Keratinocyte (primary cell): ENCODE results near the gene SLC38A3. TPM values are rescaled to one million over a fixed set of nuclear protein-coding genes. Genes with fewer than 3 reads are reported as not detected.

Source experiments
- DNase-seq: peaks from one replicate; pipeline ENCODE4 v3.0.0-alpha.2; 2011; ENCODE audit warnings: low read depth, missing footprints, low spot score
- FAIRE-seq: peaks from 2 replicates; lab custom pipeline; 2011; peaks lifted over from hg19 to GRCh38; lab: Jason Lieb, UNC
- H2AFZ ChIP-seq: 2 replicates; pipeline ENCODE4 v1.6.0; 2012; ENCODE audit warnings: low read length, control low read depth, inconsistent platforms; ENCODE audit not compliant: control insufficient read depth
- H3K27ac ChIP-seq: 2 replicates; pipeline ENCODE4 v1.5.1; 2011; ENCODE audit warnings: low read length; ENCODE audit not compliant: control insufficient read depth, insufficient read depth
- H3K27me3 ChIP-seq: 3 replicates; pipeline ENCODE4 v1.6.0; 2011; ENCODE audit warnings: low read length; ENCODE audit not compliant: control insufficient read depth, insufficient read depth; ENCODE audit errors: extremely low read depth
- H3K36me3 ChIP-seq, 2 experiments: 2 replicates in 1 of 2; 3 replicates in 1 of 2; pipeline ENCODE4 v1.5.1; 2011; ENCODE audit warnings: low read length in 2 of 2, mild to moderate bottlenecking in 1 of 2; ENCODE audit not compliant: control insufficient read depth in 2 of 2, insufficient read depth in 2 of 2; ENCODE audit errors: extremely low read depth in 1 of 2
- H3K4me1 ChIP-seq: 3 replicates; pipeline ENCODE4 v1.5.1; 2011; ENCODE audit warnings: low read length; ENCODE audit not compliant: control insufficient read depth, insufficient read depth; ENCODE audit errors: extremely low read depth
- H3K4me2 ChIP-seq: 3 replicates; pipeline ENCODE4 v1.6.0; 2011; ENCODE audit warnings: low read depth, low read length; ENCODE audit not compliant: control insufficient read depth, insufficient read depth; ENCODE audit errors: extremely low read depth
- H3K4me3 ChIP-seq, 3 experiments: fragments of 200-600 bp in 1 of 3; sonication (generic) in 1 of 3; 2 replicates in 2 of 3; 3 replicates in 1 of 3; pipeline ENCODE4 v1.5.1; 2011 to 2016; ENCODE audit warnings: low read length in 3 of 3, mild to moderate bottlenecking in 3 of 3, control low read depth in 2 of 3, inconsistent platforms in 1 of 3, low read depth in 1 of 3, mixed read lengths in 1 of 3, mixed run types in 1 of 3, moderate library complexity in 1 of 3; ENCODE audit not compliant: control insufficient read depth in 2 of 3, insufficient read depth in 2 of 3; ENCODE audit errors: extremely low read depth in 1 of 3
- H3K79me2 ChIP-seq: 2 replicates; pipeline ENCODE4 v1.6.0; 2012; ENCODE audit warnings: low read length; ENCODE audit not compliant: control insufficient read depth, insufficient read depth
- H3K9ac ChIP-seq: 3 replicates; pipeline ENCODE4 v1.6.0; 2011; ENCODE audit warnings: low read length; ENCODE audit not compliant: control insufficient read depth, insufficient read depth; ENCODE audit errors: extremely low read depth
- H3K9me1 ChIP-seq: 3 replicates; pipeline ENCODE4 v1.6.0; 2011; ENCODE audit warnings: low read length; ENCODE audit not compliant: control insufficient read depth, insufficient read depth; ENCODE audit errors: extremely low read depth
- H3K9me3 ChIP-seq: 2 replicates; pipeline ENCODE4 v1.5.1; 2012; ENCODE audit warnings: low read depth, low read length; ENCODE audit not compliant: control insufficient read depth
- H4K20me1 ChIP-seq: 3 replicates; pipeline ENCODE4 v1.6.0; 2011; ENCODE audit warnings: low read length; ENCODE audit not compliant: control insufficient read depth, insufficient read depth; ENCODE audit errors: extremely low read depth
- CTCF ChIP-seq, 3 experiments: IDR thresholded peaks in 1 of 3; conservative IDR thresholded peaks in 1 of 3; optimal IDR thresholded peaks in 1 of 3; 2 replicates in 2 of 3; 3 replicates in 1 of 3; pipeline versions ENCODE3 to v1.5.1; 2011; ENCODE audit warnings: low read length in 3 of 3, mild to moderate bottlenecking in 3 of 3, moderate library complexity in 2 of 3, control low read depth in 1 of 3, inconsistent platforms in 1 of 3; ENCODE audit not compliant: insufficient read depth in 2 of 3; ENCODE audit errors: extremely low read depth in 1 of 3
- EZH2 ChIP-seq: IDR thresholded peaks from one replicate; pipeline ENCODE4 v1.6.1; 2012; ENCODE audit warnings: inconsistent platforms, mild to moderate bottlenecking, low read length, moderate library complexity
- dilution Hi-C: fragments of 300-500 bp; cut with MboI; formaldehyde crosslinking; loops from one replicate; pipeline ENCODE4 v1.7.0; 2020; ENCODE audit warnings: low sequenced_read_pairs; ENCODE audit not compliant: extremely low pct_ligation_motif_present
- polyA plus RNA-seq, 5 experiments: library from polyadenylated mRNA; depleted of rRNA in 3 of 5; stranded (reverse) in 3 of 5; stranded (forward) in 1 of 5; unstranded in 1 of 5; fragments of >200 nt; gene quantifications; 1 replicate in 1 of 5; 2 replicates in 3 of 5; 3 replicates in 1 of 5; pipeline versions ENCODE4 v1.2.1 to v1.2.3, GENCODE V29; 2011 to 2012; ENCODE audit warnings: missing spikeins in 2 of 5, low read depth in 1 of 5, low replicate concordance in 1 of 5

The SLC38A3 gene
- polyA plus RNA-seq, 1 donor (not counting 4 experiments of a cell fraction or from before 2014, with no cell fraction given) = not detected

DNA sequence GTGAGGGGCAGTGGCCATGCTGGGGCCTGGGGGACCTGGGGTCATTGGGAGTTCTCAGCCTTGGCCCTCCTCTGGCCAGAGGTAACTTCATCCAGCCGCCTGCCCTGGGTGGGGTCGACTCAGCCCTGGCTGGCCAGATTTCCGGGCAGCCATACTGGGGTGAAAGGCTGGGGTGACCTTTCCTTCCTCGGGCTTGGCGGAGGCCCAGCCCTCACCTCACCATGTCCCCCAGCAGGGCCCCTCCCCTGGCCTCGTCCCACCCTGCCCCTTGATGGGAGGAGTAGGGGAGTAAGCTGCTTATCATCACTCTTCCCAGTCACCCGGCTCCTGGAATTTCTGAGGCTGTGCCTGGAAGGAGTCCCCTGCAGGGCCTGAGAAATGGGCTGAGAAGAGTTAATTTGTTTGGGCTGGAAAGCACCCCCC is 44.5 kb upstream of the SLC38A3 start:
- peak overlapping the region; percentile 64 for H3K9ac ChIP-seq
- dilution Hi-C loops = no loop called here
- H3K27ac ChIP-seq = peak overlapping the region; percentile 81

DNA sequence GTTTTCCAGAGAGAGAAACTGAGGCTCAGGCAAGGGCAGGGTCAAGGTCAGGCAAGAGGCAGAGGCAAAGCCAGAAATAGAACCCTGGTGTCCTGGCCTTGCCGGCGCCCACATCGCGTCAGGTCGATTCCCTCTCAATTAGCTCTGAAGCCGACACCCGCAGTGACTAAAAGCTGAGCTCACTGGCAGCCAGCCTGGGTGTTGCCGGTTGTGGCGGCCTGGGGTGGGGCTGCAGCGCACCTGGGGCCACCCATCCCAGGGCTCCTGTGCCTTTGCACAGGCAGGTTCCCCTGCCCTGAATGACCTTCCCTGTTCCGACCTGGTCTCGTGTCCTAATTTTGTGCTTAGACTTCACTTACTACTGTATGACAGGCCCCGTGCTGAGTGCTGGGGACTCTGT is 43.8 kb upstream of the SLC38A3 start:
- H3K27me3 ChIP-seq = no peaks in the 10 kb centered on the region
- dilution Hi-C loops = no loop called here
- peak overlapping the region; percentile 81 for H3K27ac ChIP-seq

More for the DNA sequence above, 44.5 kb upstream of the SLC38A3 start:
- DNase-seq = no peak
- Histone ChIP-seq H3K36me3 (peaks cover 23 to 48% of the 10 kb centered on the region in 2 experiments), H3K4me1 (peaks cover 84% of the 10 kb centered on the region), H3K4me3 (peak overlapping the region in 1 of 3 experiments; percentile 41), H2AFZ (no peak overlapping the region), H3K9me3 (no peaks in the 10 kb centered on the region), H3K4me2 (peak overlapping the region; percentile 99), H3K79me2 (peaks cover 81% of the 10 kb centered on the region), H4K20me1 (no peaks in the 10 kb centered on the region), H3K27me3 (no peaks in the 10 kb centered on the region), H3K9me1 (peaks cover 13% of the 10 kb centered on the region)
- TF ChIP-seq EZH2 = no peak
- TF ChIP-seq CTCF (optimal IDR thresholded peaks at IDR 0.05 in 1 of 3, IDR thresholded peaks at IDR 0.05 in 1 of 3, conservative IDR thresholded peaks at IDR 0.05 in 1 of 3; ENCODE audit: extremely low read depth in 1 of 3, insufficient read depth in 2 of 3, low read length in 3 of 3) = no peak
- FAIRE-seq = no peak

More for the DNA sequence above, 43.8 kb upstream of the SLC38A3 start:
- Histone ChIP-seq H3K9me1 (peaks cover 13% of the 10 kb centered on the region), H4K20me1 (no peaks in the 10 kb centered on the region), H3K4me1 (peaks cover 91% of the 10 kb centered on the region), H3K4me3 (peak overlapping the region in 2 of 3 experiments; percentile 41 to 52), H3K9me3 (no peaks in the 10 kb centered on the region), H3K4me2 (peak overlapping the region; percentile 99), H2AFZ (no peak overlapping the region), H3K36me3 (peaks cover 23 to 49% of the 10 kb centered on the region in 2 experiments), H3K9ac (peak overlapping the region; percentile 64), H3K79me2 (peaks cover 81% of the 10 kb centered on the region)
- DNase-seq (no peak), FAIRE-seq (peak; percentile 43)
- TF ChIP-seq CTCF (optimal IDR thresholded peaks at IDR 0.05 in 1 of 3, IDR thresholded peaks at IDR 0.05 in 1 of 3, conservative IDR thresholded peaks at IDR 0.05 in 1 of 3; ENCODE audit: extremely low read depth in 1 of 3, insufficient read depth in 2 of 3, low read length in 3 of 3) (no peak), EZH2 (no peak)
